OCI-LY1 (cell line): ENCODE data around the gene CFAP53.

ENCODE experiments used
- H2AFZ ChIP-seq: fragments of 200-600 bp; sonication (generic), shearing (Covaris generic); 2 replicates; pipeline ENCODE4 v1.6.0; 2014; ENCODE audit warnings: antibody characterized with exemption, mild to moderate bottlenecking, low read length
- H3F3A ChIP-seq: fragments of 200-600 bp; sonication (generic), shearing (Covaris generic); 2 replicates; pipeline ENCODE4 v1.6.0; 2014; ENCODE audit warnings: mild to moderate bottlenecking, antibody characterized with exemption, low read length, moderate library complexity; ENCODE audit not compliant: insufficient read depth
- H3K27ac ChIP-seq: fragments of 200-600 bp; sonication (generic); 2 replicates; pipeline ENCODE4 v1.5.1; 2014; ENCODE audit warnings: low read length, mixed run types, mild to moderate bottlenecking, low read depth; ENCODE audit not compliant: poor library complexity, severe bottlenecking
- H3K27me3 ChIP-seq: fragments of 200-600 bp; sonication (generic); 2 replicates; pipeline ENCODE4 v1.6.0; 2014; ENCODE audit warnings: antibody characterized with exemption, mild to moderate bottlenecking, low read length, moderate library complexity; ENCODE audit not compliant: insufficient read depth
- H3K36me3 ChIP-seq: fragments of 200-600 bp; sonication (generic); 2 replicates; pipeline ENCODE4 v1.6.1; 2014; ENCODE audit warnings: mild to moderate bottlenecking, antibody characterized with exemption, low read length, moderate library complexity, mixed read lengths; ENCODE audit not compliant: insufficient read depth
- H3K4me1 ChIP-seq: fragments of 200-600 bp; sonication (generic); 2 replicates; pipeline ENCODE4 v1.5.1; 2014; ENCODE audit warnings: mild to moderate bottlenecking, low read length, moderate library complexity; ENCODE audit not compliant: insufficient read depth, severe bottlenecking
- H3K4me2 ChIP-seq: fragments of 200-600 bp; sonication (generic), shearing (Covaris generic); 2 replicates; pipeline ENCODE4 v1.6.1; 2014; ENCODE audit warnings: low read length
- H3K4me3 ChIP-seq: fragments of 200-600 bp; sonication (generic); 2 replicates; pipeline ENCODE4 v1.5.1; 2014; ENCODE audit warnings: low read length, low read depth, mild to moderate bottlenecking, mixed read lengths; ENCODE audit not compliant: poor library complexity, severe bottlenecking
- H3K79me2 ChIP-seq: fragments of 200-600 bp; shearing (Covaris generic); 2 replicates; pipeline ENCODE4 v1.6.1; 2016; ENCODE audit warnings: mixed run types, low read length, mixed read lengths; ENCODE audit not compliant: insufficient read depth
- H3K9ac ChIP-seq: fragments of 200-600 bp; sonication (generic), shearing (Covaris generic); 2 replicates; pipeline ENCODE4 v1.6.1; 2014; ENCODE audit warnings: mild to moderate bottlenecking, low read length, mixed read lengths
- H3K9me2 ChIP-seq: fragments of 200-600 bp; sonication (generic), shearing (Covaris generic); 2 replicates; pipeline ENCODE4 v1.6.1; 2014; ENCODE audit warnings: low read depth, mild to moderate bottlenecking, low read length, mixed read lengths
- H3K9me3 ChIP-seq: fragments of 200-600 bp; shearing (Covaris generic); 2 replicates; pipeline ENCODE4 v1.6.1; 2014; ENCODE audit warnings: low read length, mixed read lengths
- H4K20me1 ChIP-seq: fragments of 200-600 bp; sonication (generic), shearing (Covaris generic); 2 replicates; pipeline ENCODE4 v1.6.0; 2016; ENCODE audit warnings: mild to moderate bottlenecking, low read length; ENCODE audit not compliant: insufficient read depth
- EZH2 ChIP-seq: fragments of 200-600 bp; sonication (generic), shearing (Covaris generic); IDR thresholded peaks from 2 replicates; pipeline ENCODE4 v1.8.0; 2017; ENCODE audit warnings: borderline replicate concordance, mixed run types, mild to moderate bottlenecking, antibody characterized with exemption, low read length, moderate library complexity, mixed read lengths
- TF ChIP-seq, protein P1 (sequence below): fragments of 200-600 bp; sonication (generic), shearing (Covaris generic); IDR thresholded peaks from 2 replicates; pipeline ENCODE4 v1.5.1; 2017; ENCODE audit warnings: mild to moderate bottlenecking, antibody characterized with exemption, low read length, moderate library complexity, mixed read lengths

CFAP53 gene

DNA sequence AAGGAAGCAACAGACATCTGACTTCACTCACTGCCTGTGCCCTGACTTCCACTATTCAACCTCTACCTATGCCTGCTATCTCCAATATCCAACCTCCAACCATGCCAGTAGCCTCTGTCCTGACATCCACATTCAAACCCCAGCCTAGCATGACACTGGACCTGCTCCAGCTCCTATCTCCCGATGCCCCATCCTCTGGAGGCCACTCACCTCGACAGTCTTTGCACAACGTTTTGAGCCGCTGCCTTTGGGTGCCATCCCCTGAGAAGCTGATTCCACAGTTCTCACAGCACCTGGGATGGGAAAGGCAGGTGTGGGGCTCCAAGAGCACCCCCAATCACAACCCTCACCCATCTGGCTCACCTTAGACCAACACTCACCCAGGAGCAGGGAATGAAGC, 10.2 kb upstream of the CFAP53 start:
- H3K4me2 ChIP-seq: no peak overlapping the region
- no peaks in the 10 kb centered on the region for H3K27me3 ChIP-seq
- no peaks in the 10 kb centered on the region for H3K9me3 ChIP-seq
- H3K27ac ChIP-seq: no peak overlapping the region
- TF ChIP-seq, protein P1, sequence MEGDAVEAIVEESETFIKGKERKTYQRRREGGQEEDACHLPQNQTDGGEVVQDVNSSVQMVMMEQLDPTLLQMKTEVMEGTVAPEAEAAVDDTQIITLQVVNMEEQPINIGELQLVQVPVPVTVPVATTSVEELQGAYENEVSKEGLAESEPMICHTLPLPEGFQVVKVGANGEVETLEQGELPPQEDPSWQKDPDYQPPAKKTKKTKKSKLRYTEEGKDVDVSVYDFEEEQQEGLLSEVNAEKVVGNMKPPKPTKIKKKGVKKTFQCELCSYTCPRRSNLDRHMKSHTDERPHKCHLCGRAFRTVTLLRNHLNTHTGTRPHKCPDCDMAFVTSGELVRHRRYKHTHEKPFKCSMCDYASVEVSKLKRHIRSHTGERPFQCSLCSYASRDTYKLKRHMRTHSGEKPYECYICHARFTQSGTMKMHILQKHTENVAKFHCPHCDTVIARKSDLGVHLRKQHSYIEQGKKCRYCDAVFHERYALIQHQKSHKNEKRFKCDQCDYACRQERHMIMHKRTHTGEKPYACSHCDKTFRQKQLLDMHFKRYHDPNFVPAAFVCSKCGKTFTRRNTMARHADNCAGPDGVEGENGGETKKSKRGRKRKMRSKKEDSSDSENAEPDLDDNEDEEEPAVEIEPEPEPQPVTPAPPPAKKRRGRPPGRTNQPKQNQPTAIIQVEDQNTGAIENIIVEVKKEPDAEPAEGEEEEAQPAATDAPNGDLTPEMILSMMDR: no peak
- no peak for TF ChIP-seq EZH2
- H3K4me3 ChIP-seq: no peak overlapping the region
- peaks cover 80% of the 10 kb centered on the region for H3K36me3 ChIP-seq
- H3K9ac ChIP-seq: no peak overlapping the region
- no peaks in the 10 kb centered on the region for H3F3A ChIP-seq
- peaks cover 20% of the 10 kb centered on the region for H3K4me1 ChIP-seq
- no peaks in the 10 kb centered on the region for H4K20me1 ChIP-seq
- peaks cover 26% of the 10 kb centered on the region for H3K79me2 ChIP-seq
- H3K9me2 ChIP-seq: no peaks in the 10 kb centered on the region
- H2AFZ ChIP-seq: no peak overlapping the region

DNA sequence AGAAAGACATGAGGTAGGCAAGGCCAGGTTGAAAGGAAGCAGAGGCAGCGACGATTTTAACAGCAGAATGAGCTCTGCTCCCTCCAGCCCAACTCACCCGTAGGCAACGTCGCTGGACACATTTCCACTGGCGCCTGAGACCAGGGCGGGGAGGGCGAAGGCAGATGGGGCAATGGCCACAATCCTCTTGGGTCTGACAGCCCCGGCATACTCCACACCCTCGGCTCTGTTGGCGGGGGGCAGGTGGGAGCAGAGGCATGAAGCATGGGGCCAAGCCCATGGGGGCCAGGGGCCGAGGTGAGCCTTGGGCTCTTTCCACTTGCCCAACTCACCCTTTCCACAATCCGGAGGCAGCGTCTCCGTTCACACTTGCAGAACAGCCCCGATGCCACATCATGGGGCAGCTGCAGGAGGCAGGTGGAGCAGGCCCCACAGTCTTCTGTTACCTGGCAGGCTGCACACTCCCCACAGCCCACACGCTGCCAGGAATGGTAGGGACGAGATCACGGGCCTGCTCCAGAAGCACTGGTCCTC, 9.3 kb upstream of the CFAP53 start:
- Histone ChIP-seq H3K27me3 (no peaks in the 10 kb centered on the region), H3K4me3 (no peak overlapping the region), H3K79me2 (peaks cover 20% of the 10 kb centered on the region), H3K36me3 (peaks cover 88% of the 10 kb centered on the region), H3K4me1 (peaks cover 18% of the 10 kb centered on the region), H3K9me2 (no peaks in the 10 kb centered on the region), H3F3A (no peaks in the 10 kb centered on the region), H3K27ac (no peak overlapping the region), H3K4me2 (no peak overlapping the region), H4K20me1 (no peaks in the 10 kb centered on the region), H2AFZ (no peak overlapping the region), H3K9ac (no peak overlapping the region), H3K9me3 (no peaks in the 10 kb centered on the region)
- no peak for TF ChIP-seq EZH2
- TF ChIP-seq, protein P1: no peak

DNA sequence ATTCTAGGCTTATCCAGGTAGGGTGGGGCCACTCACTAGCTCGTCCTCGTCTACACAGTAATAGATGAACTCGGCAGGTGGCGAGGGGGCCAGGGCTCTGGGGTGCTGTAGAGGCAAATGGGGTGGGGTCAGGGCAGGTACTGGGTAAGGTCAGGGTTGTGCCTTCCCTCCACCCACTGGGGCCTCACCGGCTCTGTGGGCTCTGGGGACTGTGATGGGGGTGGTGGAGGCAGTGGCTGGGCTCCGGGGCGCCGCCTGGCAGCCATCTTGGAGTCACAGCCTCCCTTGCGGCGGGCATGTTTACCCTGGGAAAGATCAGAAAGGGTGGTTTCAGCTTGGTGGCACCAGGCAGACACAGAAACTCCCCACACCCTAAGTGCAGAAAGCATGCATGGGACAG, 8.6 kb upstream of the CFAP53 start:
- H3K4me1 ChIP-seq: peaks cover 11% of the 10 kb centered on the region
- H3K4me3 ChIP-seq: no peak overlapping the region
- no peaks in the 10 kb centered on the region for H3K9me2 ChIP-seq
- TF ChIP-seq EZH2: no peak
- TF ChIP-seq, protein P1: no peak
- H3K9me3 ChIP-seq: no peaks in the 10 kb centered on the region
- no peak overlapping the region for H3K4me2 ChIP-seq
- no peak overlapping the region for H2AFZ ChIP-seq
- no peaks in the 10 kb centered on the region for H3F3A ChIP-seq
- no peaks in the 10 kb centered on the region for H3K27me3 ChIP-seq
- peaks cover 95% of the 10 kb centered on the region for H3K36me3 ChIP-seq
- H3K27ac ChIP-seq: no peak overlapping the region
- H3K79me2 ChIP-seq: peaks cover 14% of the 10 kb centered on the region
- H4K20me1 ChIP-seq: no peaks in the 10 kb centered on the region
- no peak overlapping the region for H3K9ac ChIP-seq
